ENCODE data around the gene MTHFD1L. TPM values are rescaled to one million over a fixed set of nuclear protein-coding genes. Genes with fewer than 3 reads are reported as not detected.

The MTHFD1L gene
- total and polyA plus RNA-seq, 2 of the 8 experiments (the other 6 are each of a cell fraction or from before 2014, with no cell fraction given): 29.2 to 105 TPM

DNA sequence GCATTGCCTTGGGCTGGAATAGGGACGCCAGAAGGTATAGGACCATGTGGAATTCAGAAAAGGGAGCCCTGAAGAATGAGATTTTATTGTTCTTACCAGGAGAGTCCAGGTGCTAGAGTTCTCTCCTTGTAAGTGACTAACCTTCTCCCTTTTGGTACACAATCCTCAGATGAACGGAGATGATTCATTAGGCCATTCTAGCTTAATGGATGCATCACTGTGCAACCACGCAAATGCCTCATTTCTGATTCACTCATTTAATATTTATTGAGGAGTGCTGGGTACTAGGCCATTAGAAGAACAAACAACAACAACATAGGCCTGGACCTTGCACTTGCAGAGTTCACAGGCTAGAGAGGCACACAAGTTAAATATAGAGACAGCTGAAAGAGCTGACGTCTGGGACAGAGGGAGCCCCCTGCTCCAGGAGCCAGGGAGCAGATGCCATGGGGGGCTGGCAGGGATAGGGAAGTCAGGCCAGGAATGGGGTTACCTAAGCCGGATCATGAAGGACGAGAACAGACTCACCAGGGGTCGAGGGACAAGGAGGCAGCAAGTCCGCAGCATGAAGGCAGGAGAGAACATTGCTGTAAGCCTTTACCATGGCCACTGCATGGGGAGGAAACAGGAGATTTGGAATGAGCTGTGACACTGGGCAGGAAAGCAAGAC is 194.7 kb downstream of the MTHFD1L start:
- no peak overlapping the region for H3K27ac ChIP-seq (ENCODE audit: low read depth, low read length)
- no peaks in the 10 kb centered on the region for H3K27me3 ChIP-seq (replicated peaks in 1 of 4; ENCODE audit: control insufficient read depth in 3 of 4, extremely low read depth in 1 of 4, insufficient read depth in 3 of 4, low read length in 3 of 4)
- no peak overlapping the region for H2AK5ac ChIP-seq (ENCODE audit: low read depth, low read length)
- no peak overlapping the region for H2BK15ac ChIP-seq (ENCODE audit: low read length)
- H3K18ac ChIP-seq (ENCODE audit: extremely low read depth, low read length): no peak overlapping the region
- no peak overlapping the region for H3K56ac ChIP-seq (replicated peaks; ENCODE audit: insufficient read length, low read depth, low read length)
- H3K79me2 ChIP-seq (ENCODE audit: control insufficient read depth in 1 of 2, insufficient read depth in 2 of 2, low read length in 2 of 2): no peaks in the 10 kb centered on the region
- H4K20me1 ChIP-seq (replicated peaks in 1 of 2; ENCODE audit: control insufficient read depth in 1 of 2, insufficient read depth in 2 of 2, low read length in 2 of 2): no peaks in the 10 kb centered on the region
- H3K4me1 ChIP-seq (replicated peaks in 1 of 4; ENCODE audit: control insufficient read depth in 3 of 4, insufficient read depth in 4 of 4, low read length in 3 of 4): no peaks in the 10 kb centered on the region
- H3K14ac ChIP-seq (ENCODE audit: insufficient read length): no peak overlapping the region
- ChIA-PET POLR2A (ENCODE audit: partially characterized antibody) (no interaction called here), CTCF (ENCODE audit: partially characterized antibody) (interaction anchor here (1.7 to 2.8 kb wide), 2 partner anchors 45 to 264 kb away, joined by 5 to 6 read pairs; no protein-coding TSS in a partner anchor)
- no peak overlapping the region for H4K91ac ChIP-seq (replicated peaks; ENCODE audit: insufficient read length, low read length)
- WGBS, 2 experiments (ENCODE audit: extremely low coverage in 1 of 2, insufficient coverage in 1 of 2, insufficient read length in 1 of 2, insufficient replicate concordance in 2 of 2, low coverage in 1 of 2, low lambda C conversion rate in 2 of 2, missing lambda C conversion rate in 1 of 2): 87% methylated on average over 8 of the region's 8 CpGs; no CpG with 5 or more reads in 1 of the 2 experiments
- FAIRE-seq: no peak
- H3K4me2 ChIP-seq (ENCODE audit: insufficient read depth in 1 of 2, low read depth in 2 of 2, low read length in 2 of 2): no peak overlapping the region
- H2BK12ac ChIP-seq (ENCODE audit: low read depth, low read length): no peak overlapping the region
- no peak overlapping the region for H3K4ac ChIP-seq (replicated peaks; ENCODE audit: insufficient read length, low read depth, low read length)
- H2BK20ac ChIP-seq (ENCODE audit: low read length): no peak overlapping the region
- no peak overlapping the region for H3K23ac ChIP-seq (ENCODE audit: insufficient read length)
- no peaks in the 10 kb centered on the region for H3K23me2 ChIP-seq (ENCODE audit: low read depth, low read length)
- TF ChIP-seq POU5F1 (IDR thresholded peaks at IDR 0.05; ENCODE audit: low read depth, low read length): no peak
- TF ChIP-seq TAF1 (IDR thresholded peaks at IDR 0.05; ENCODE audit: low read depth, low read length): no peak
- TF ChIP-seq, protein P1, sequence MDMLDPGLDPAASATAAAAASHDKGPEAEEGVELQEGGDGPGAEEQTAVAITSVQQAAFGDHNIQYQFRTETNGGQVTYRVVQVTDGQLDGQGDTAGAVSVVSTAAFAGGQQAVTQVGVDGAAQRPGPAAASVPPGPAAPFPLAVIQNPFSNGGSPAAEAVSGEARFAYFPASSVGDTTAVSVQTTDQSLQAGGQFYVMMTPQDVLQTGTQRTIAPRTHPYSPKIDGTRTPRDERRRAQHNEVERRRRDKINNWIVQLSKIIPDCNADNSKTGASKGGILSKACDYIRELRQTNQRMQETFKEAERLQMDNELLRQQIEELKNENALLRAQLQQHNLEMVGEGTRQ (IDR thresholded peaks at IDR 0.05; ENCODE audit: low read length): no peak
- no peak for TF ChIP-seq BACH1 (IDR thresholded peaks at IDR 0.05; ENCODE audit: low read length)
- H3K79me1 ChIP-seq (ENCODE audit: low read depth, low read length): no peaks in the 10 kb centered on the region
- peaks cover 0 to 6% (median 3%) of the 10 kb centered on the region in 4 experiments; a peak in 4 of 8 replicates for H3K36me3 ChIP-seq (ENCODE audit: control insufficient read depth in 2 of 4, insufficient read depth in 4 of 4, low read length in 3 of 4)
- H3K4me3 ChIP-seq (ENCODE audit: extremely low read depth in 1 of 4, insufficient read depth in 2 of 4, low read depth in 3 of 4, low read length in 4 of 4): no peak overlapping the region
- no peak overlapping the region for H4K8ac ChIP-seq (ENCODE audit: extremely low read depth, insufficient read depth, low read length)
- no peak overlapping the region for H2BK5ac ChIP-seq (ENCODE audit: low read depth, low read length)
- no peak overlapping the region for H2AFZ ChIP-seq (ENCODE audit: low read length)
- no peaks in the 10 kb centered on the region for H3K9me3 ChIP-seq (ENCODE audit: insufficient read depth in 2 of 2, low read depth in 1 of 2, low read length in 1 of 2)
- no peak overlapping the region for H3K9ac ChIP-seq (replicated peaks in 1 of 4; ENCODE audit: extremely low read depth in 1 of 4, low read depth in 3 of 4, low read length in 3 of 4)
- no peak overlapping the region for H2BK120ac ChIP-seq (replicated peaks; ENCODE audit: low read depth, low read length)
- H4K5ac ChIP-seq (ENCODE audit: insufficient read length, low read depth, low read length): no peak overlapping the region
- DNase-seq (ENCODE audit: low read depth in 1 of 2, low spot score in 2 of 2): no peak

Data from H1 (cell line).